SK-N-SH (cell line): ENCODE results near the gene COP1. TPM values are rescaled to one million over a fixed set of nuclear protein-coding genes. Genes with fewer than 3 reads are reported as not detected.

Experiments used
- CTCF ChIA-PET: fragments of 300-600, 350-600 bp; formaldehyde crosslinking; extraction: SDS; loops from one replicate; lab custom pipeline; 2021; lab: Yijun Ruan, JAX
- POLR2A ChIA-PET: fragments of 350-600 bp; sonication (Branson Sonifier 250); formaldehyde crosslinking; extraction: SDS; loops from one replicate; lab custom pipeline; 2020; ENCODE audit warnings: antibody characterized with exemption, inconsistent platforms; lab: Yijun Ruan, JAX
- DNase-seq: peaks from one replicate; pipeline ENCODE4 v3.0.0; 2012
- H2AFZ ChIP-seq: fragments of 200-600 bp; sonication (generic); 2 replicates; pipeline ENCODE4 v1.8.1; 2016; ENCODE audit warnings: antibody characterized with exemption, mild to moderate bottlenecking, low read depth
- H3F3A ChIP-seq: fragments of 200-600 bp; sonication (generic); replicated peaks from 2 replicates; pipeline ENCODE3; 2016; ENCODE audit warnings: antibody characterized with exemption, mild to moderate bottlenecking; ENCODE audit not compliant: insufficient read depth
- H3K27ac ChIP-seq, 2 experiments: fragments of 200-500 bp in 1 of 2; fragments of 200-600 bp in 1 of 2; sonication (Bioruptor generic) in 1 of 2; sonication (generic), shearing (Covaris generic) in 1 of 2; 2 replicates each; pipeline versions ENCODE4 v1.5.1 to v1.6.1; 2014 to 2016; ENCODE audit warnings: low read depth in 2 of 2, inconsistent platforms in 1 of 2, low read length in 1 of 2, mild to moderate bottlenecking in 1 of 2, mixed read lengths in 1 of 2
- H3K27me3 ChIP-seq: fragments of 200-600 bp; sonication (generic), shearing (Covaris generic); 2 replicates; pipeline ENCODE4 v1.6.1; 2016; ENCODE audit warnings: mixed run types; ENCODE audit not compliant: insufficient read depth
- H3K36me3 ChIP-seq, 2 experiments: fragments of 200-500 bp in 1 of 2; fragments of 200-600 bp in 1 of 2; sonication (Bioruptor generic) in 1 of 2; sonication (generic) in 1 of 2; replicated peaks in 1 of 2; 2 replicates each; pipeline versions ENCODE3 to v1.5.1; 2014 to 2016; ENCODE audit warnings: low read length in 1 of 2, mild to moderate bottlenecking in 1 of 2; ENCODE audit not compliant: insufficient read depth in 2 of 2, control insufficient read depth in 1 of 2
- H3K4me1 ChIP-seq, 2 experiments: fragments of 200-500 bp in 1 of 2; fragments of 200-600 bp in 1 of 2; sonication (Bioruptor generic) in 1 of 2; sonication (generic), shearing (Covaris generic) in 1 of 2; 2 replicates each; pipeline versions ENCODE4 v1.5.1 to v1.6.1; 2014 to 2016; ENCODE audit warnings: low read depth in 1 of 2, low read length in 1 of 2, mixed run types in 1 of 2; ENCODE audit not compliant: insufficient read depth in 2 of 2, control insufficient read depth in 1 of 2
- H3K4me2 ChIP-seq: fragments of 200-600 bp; sonication (generic), shearing (Covaris generic); 2 replicates; pipeline ENCODE4 v1.6.1; 2017; ENCODE audit warnings: mixed run types
- H3K4me3 ChIP-seq, 2 experiments: fragments of 200-500 bp in 1 of 2; fragments of 200-600 bp in 1 of 2; sonication (Bioruptor generic) in 1 of 2; sonication (generic), shearing (Covaris generic) in 1 of 2; 2 replicates each; pipeline versions ENCODE4 v1.5.1 to v1.8.1; 2014 to 2016; ENCODE audit warnings: low read depth in 2 of 2, inconsistent platforms in 1 of 2, low read length in 1 of 2, mild to moderate bottlenecking in 1 of 2, mixed read lengths in 1 of 2, moderate library complexity in 1 of 2
- H3K79me2 ChIP-seq: fragments of 200-600 bp; sonication (generic); 2 replicates; pipeline ENCODE4 v1.8.1; 2017; ENCODE audit warnings: mild to moderate bottlenecking; ENCODE audit not compliant: insufficient read depth
- H3K9ac ChIP-seq: fragments of 200-600 bp; sonication (generic); 2 replicates; pipeline ENCODE4 v1.6.1; 2017; ENCODE audit warnings: mixed run types
- H3K9me2 ChIP-seq: fragments of 200-600 bp; sonication (generic); 2 replicates; pipeline ENCODE4 v1.6.1; 2017; ENCODE audit warnings: mixed run types
- H3K9me3 ChIP-seq: fragments of 200-600 bp; sonication (generic); 2 replicates; pipeline ENCODE4 v1.6.1; 2017; ENCODE audit warnings: mixed run types, mild to moderate bottlenecking, moderate library complexity
- H4K20me1 ChIP-seq: fragments of 200-600 bp; sonication (generic); 2 replicates; pipeline ENCODE4 v1.6.1; 2017; ENCODE audit warnings: mild to moderate bottlenecking, mixed run types; ENCODE audit not compliant: insufficient read depth
- CHD2 ChIP-seq: fragments of 150-350 bp; IDR thresholded peaks from 2 replicates; pipeline ENCODE4 v1.6.1; 2018; ENCODE audit warnings: low read length; ENCODE audit not compliant: partially characterized antibody
- CTCF ChIP-seq: fragments of 200-600 bp; sonication (generic); IDR thresholded peaks from 2 replicates; pipeline ENCODE4 v1.6.1; 2017; ENCODE audit warnings: antibody characterized with exemption, mild to moderate bottlenecking, moderate library complexity
- FOSL2 ChIP-seq: IDR thresholded peaks from 2 replicates; pipeline ENCODE4 v1.4.0; 2012; ENCODE audit warnings: low read depth, mild to moderate bottlenecking, moderate library complexity, borderline replicate concordance
- FOXM1 ChIP-seq: IDR thresholded peaks from 2 replicates; pipeline ENCODE4 v1.4.0; 2012; ENCODE audit warnings: low read depth, mild to moderate bottlenecking
- GABPA ChIP-seq: IDR thresholded peaks from 2 replicates; pipeline ENCODE4 v1.4.0; 2012; ENCODE audit warnings: low read depth, mild to moderate bottlenecking
- GATA2 ChIP-seq: sonication (generic); formaldehyde crosslinking; IDR thresholded peaks from 2 replicates; pipeline ENCODE4 v1.5.0; 2020; ENCODE audit warnings: mild to moderate bottlenecking, missing genetic modification reagents
- IRF3 ChIP-seq: fragments of 150-350 bp; IDR thresholded peaks from 2 replicates; pipeline ENCODE4 v1.6.1; 2016; ENCODE audit warnings: mild to moderate bottlenecking, low read depth, low read length
- JUND ChIP-seq: IDR thresholded peaks from 2 replicates; pipeline ENCODE4 v1.4.0; 2012
- MAX ChIP-seq: IDR thresholded peaks from 2 replicates; pipeline ENCODE4 v1.4.0; 2012; ENCODE audit warnings: low read depth
- MXI1 ChIP-seq: IDR thresholded peaks from 2 replicates; pipeline ENCODE4 v1.6.1; 2012; ENCODE audit warnings: mild to moderate bottlenecking, low read depth, low read length, improper control_type of control experiment
- NRF1 ChIP-seq: IDR thresholded peaks from 2 replicates; pipeline ENCODE4 v1.6.1; 2012; ENCODE audit warnings: low read depth, mild to moderate bottlenecking, low read length
- POLR2AphosphoS5 ChIP-seq: IDR thresholded peaks from 2 replicates; pipeline ENCODE4 v1.6.1; 2012; ENCODE audit warnings: low read depth, low read length
- REST ChIP-seq: IDR thresholded peaks from 2 replicates; pipeline ENCODE4 v1.6.1; 2012; ENCODE audit warnings: mild to moderate bottlenecking, low read depth, low read length, moderate library complexity
- SIN3A ChIP-seq: IDR thresholded peaks from 2 replicates; pipeline ENCODE4 v1.6.1; 2012; ENCODE audit warnings: low read depth, mild to moderate bottlenecking, low read length, moderate library complexity, borderline replicate concordance
- TCF12 ChIP-seq: IDR thresholded peaks from 2 replicates; pipeline ENCODE4 v1.4.0; 2012
- TEAD4 ChIP-seq: IDR thresholded peaks from 2 replicates; pipeline ENCODE4 v1.4.0; 2012; ENCODE audit warnings: mild to moderate bottlenecking, borderline replicate concordance; ENCODE audit not compliant: insufficient read depth
- USF2 ChIP-seq: fragments of 150-350 bp; IDR thresholded peaks from 2 replicates; pipeline ENCODE4 v1.6.1; 2017; ENCODE audit warnings: antibody characterized with exemption, low read length, low read depth, borderline replicate concordance
- WGBS: methylation state at CpG from one replicate; pipeline ENCODE4 v1.1.6; 2017; ENCODE audit warnings: low lambda C conversion rate; 5-methylcytosine and 5-hydroxymethylcytosine counted together
- polyA plus RNA-seq, 3 experiments: library from polyadenylated mRNA; depleted of rRNA; stranded (reverse); fragments of >200 nt; gene quantifications; 2 replicates each; pipeline ENCODE4 v1.2.3, GENCODE V29; 2012

The COP1 gene
- polyA plus RNA-seq, 1 of the 3 experiments (the other 2 are of a cell fraction): 10.3 TPM

- Histone ChIP-seq H3F3A (peaks cover 3% of the 10 kb centered on the region), H3K4me2 (no peak overlapping the region), H3K4me3 (no peak overlapping the region), H3K27me3 (no peaks in the 10 kb centered on the region)
- CTCF ChIA-PET: interaction anchor here (0.7 kb wide), 1 partner anchor 838 kb away, joined by 3 read pairs; no protein-coding TSS in a partner anchor
- no peak for DNase-seq
- TF ChIP-seq GABPA: no peak
- TF ChIP-seq SIN3A: no peak
- no peak for TF ChIP-seq NRF1
- TF ChIP-seq FOXM1: no peak
- TF ChIP-seq, all 33 proteins: peak for 0
- Histone ChIP-seq H4K20me1 (no peaks in the 10 kb centered on the region), H3K9me3 (no peaks in the 10 kb centered on the region), H2AFZ (no peak overlapping the region), H3K79me2 (peaks cover 12% of the 10 kb centered on the region), H3K27ac (no peak overlapping the region), H3K9me2 (no peaks in the 10 kb centered on the region), H3K9ac (no peak overlapping the region), H3K36me3 (no peaks in the 10 kb centered on the region), H3K4me1 (peaks cover 0 to 2% of the 10 kb centered on the region in 2 experiments; a peak in 1 of 4 replicates)
- WGBS: 80% methylated on average over 1 of the region's 1 CpG
- POLR2A ChIA-PET: no interaction called here
Observed at GRCh38 chr1:176211396-176212165, 4.5 kb upstream of the COP1 start.

- peak overlapping the region; percentile 95 for H2AFZ ChIP-seq
- H3K4me2 ChIP-seq: peak overlapping the region; percentile 93
- H3K4me3 ChIP-seq: peak overlapping the region; percentile 74 to 88
- WGBS: 14% methylated on average over 9 of the region's 9 CpGs
- ChIA-PET POLR2A (interaction anchor here (0.7 kb wide), 1 partner anchor 12 kb away, joined by 3 read pairs; no protein-coding TSS in a partner anchor), CTCF (interaction anchor here (1.0 to 1.2 kb wide), 3 partner anchors 11 to 17 kb away, joined by 3 read pairs; no protein-coding TSS in a partner anchor)
- no peaks in the 10 kb centered on the region for H3K36me3 ChIP-seq
- no peak for DNase-seq
- H3F3A ChIP-seq: peaks cover 3% of the 10 kb centered on the region
- H3K9me2 ChIP-seq: no peaks in the 10 kb centered on the region
- H3K79me2 ChIP-seq: peaks cover 47% of the 10 kb centered on the region
- H3K9ac ChIP-seq: peak overlapping the region; percentile 90
- TF ChIP-seq MXI1: no peak
- TF ChIP-seq FOXM1: no peak
- TF ChIP-seq MAX: no peak
- no peak for TF ChIP-seq CHD2
- no peak for TF ChIP-seq FOSL2
- TF ChIP-seq TCF12: no peak
- no peak for TF ChIP-seq REST
- no peak for TF ChIP-seq CTCF
- TF ChIP-seq JUND: no peak
- TF ChIP-seq IRF3: no peak
- no peak for TF ChIP-seq GATA2 (CRISPR knock-in tag)
- TF ChIP-seq USF2: no peak
- no peak for TF ChIP-seq POLR2AphosphoS5
- TF ChIP-seq TEAD4: no peak
- no peak for TF ChIP-seq NRF1
- no peak for TF ChIP-seq SIN3A
- no peaks in the 10 kb centered on the region for H3K27me3 ChIP-seq
- peaks cover 0 to 15% of the 10 kb centered on the region in 2 experiments; a peak in 3 of 4 replicates for H3K4me1 ChIP-seq
- H3K27ac ChIP-seq: peak overlapping the region; percentile 87 to 96; a peak in 3 of 4 replicates
- H4K20me1 ChIP-seq: peaks cover 26% of the 10 kb centered on the region
- H3K9me3 ChIP-seq: no peaks in the 10 kb centered on the region
Observed at GRCh38 chr1:176208034-176208433, 948 bp upstream of the COP1 start.
